Pancreas (tissue), 10 donors: Measurements from ENCODE around the gene CELF2. TPM values are rescaled to one million over a fixed set of nuclear protein-coding genes. Genes with fewer than 3 reads are reported as not detected.

Experiments
- ATAC-seq, 4 donors: fragments of 200-7000 bp; cut with Tn5 transposase; one replicate each; pipeline versions ENCODE4 v1.8.0 to v1.9.1; 2020; ENCODE audit warnings: mild to moderate bottlenecking in 4 of 4, moderate library complexity in 4 of 4
- DNase-seq, 6 donors: peaks; one replicate each; pipeline ENCODE4 v3.0.0-alpha.2; 2020
- FAIRE-seq: peaks from 2 replicates; lab custom pipeline; 2012; peaks lifted over from hg19 to GRCh38; lab: Jason Lieb, UNC
- H3K27ac ChIP-seq, 4 donors: fragments of 200-600 bp; sonication (generic); 1 replicate in 3 of 4; 2 replicates in 1 of 4; pipeline versions ENCODE4 v1.5.0 to v1.8.0; 2020
- H3K27me3 ChIP-seq, 4 donors: fragments of 200-600 bp; one replicate each; pipeline ENCODE4 v1.8.0; 2021
- H3K36me3 ChIP-seq, 3 donors: fragments of 200-600 bp; sonication (generic) in 1 of 3; one replicate each; pipeline versions ENCODE4 v1.5.0 to v1.8.0; 2020 to 2021
- H3K4me1 ChIP-seq, 3 donors: fragments of 200-600 bp; one replicate each; pipeline ENCODE4 v1.8.0; 2021
- H3K4me3 ChIP-seq, 4 donors: fragments of 200-600 bp; sonication (generic) in 2 of 4; one replicate each; pipeline versions ENCODE4 v1.5.0 to v1.8.0; 2020 to 2021
- H3K9me3 ChIP-seq, 4 donors: fragments of 200-600 bp; one replicate each; pipeline ENCODE4 v1.8.0; 2021
- CTCF ChIP-seq, 4 donors: fragments of 200-600 bp; sonication (generic) in 3 of 4; IDR thresholded peaks; one replicate each; pipeline versions ENCODE4 v1.5.0 to v1.8.0; 2021; ENCODE audit warnings: antibody characterized with exemption in 4 of 4
- WGBS, 2 donors: extraction: QIAGEN DNeasy Blood & Tissue Kit; methylation state at CpG; one replicate each; pipeline ENCODE4 v1.1.7; 2013; 5-methylcytosine and 5-hydroxymethylcytosine counted together
- intact Hi-C, 3 donors: fragments of 100-400 bp; cut with DNase I; formaldehyde crosslinking; loops; one replicate each; pipeline versions ENCODE4 v1.11.1 to v1.14.2; 2022
- polyA plus RNA-seq, 2 donors: library from polyadenylated mRNA; stranded (reverse); fragments of 200-250 nt; gene quantifications; one replicate each; pipeline ENCODE4 v1.2.3, GENCODE V29; 2013
- total RNA-seq, 6 donors: library from RNA; stranded (reverse); fragmentation: NEBNext Ultra II Directional in 4 of 6; extraction: Animal tissue kit (Norgen Biotek cat#: 25700) in 4 of 6; gene quantifications; one replicate each; pipeline versions ENCODE4 v1.2.1 to v1.2.4, GENCODE V29; 2021 to 2023
- donor health status: healthy with polysubstance abuse.
- donor health status: DM: no; HTN: no; CAD: no; lungs with moderate emphysema.
- donor health status: DM: no; HTN: no; CAD: no.
- donor health status: control.
- donor health status: control.
- donor health status: Bipolar disorder and iron deficiency.
- donor health status: DM: yes; HTN: yes; CAD: no.
- donor health status: DM: no; HTN: no; CAD: no.
- donor health status: DM: no; HTN: no; CAD: no.
- donor health status: DM: yes; HTN: yes; CAD: no.

The CELF2 gene
- total and polyA plus RNA-seq, 8 donors, result 1.2 to 11.7 (median 2.2) TPM

GRCh38 chr10:11236234-11236633 is 218.6 kb downstream of the CELF2 start:
- no peak for TF ChIP-seq CTCF (IDR thresholded peaks at IDR 0.05)
- no peak overlapping the region for H3K27ac ChIP-seq
- H3K36me3 ChIP-seq, result no peaks in the 10 kb centered on the region
- no peak for ATAC-seq
- no peak for FAIRE-seq
- no peak for DNase-seq
- H3K4me3 ChIP-seq, result no peak overlapping the region
- intact Hi-C loops, result no loop called here
- H3K9me3 ChIP-seq, result no peaks in the 10 kb centered on the region
- WGBS, 2 donors, result 37 to 39% methylated on average over 2 of the region's 2 CpGs
- H3K27me3 ChIP-seq, result no peaks in the 10 kb centered on the region
- H3K4me1 ChIP-seq, result no peaks in the 10 kb centered on the region

GRCh38 chr10:11237571-11237970 is 219.9 kb downstream of the CELF2 start:
- WGBS, 2 donors, result 69 to 79% methylated on average over 7 of the region's 7 CpGs
- Histone ChIP-seq H3K4me3 (no peak overlapping the region), H3K9me3 (no peaks in the 10 kb centered on the region), H3K36me3 (no peaks in the 10 kb centered on the region), H3K4me1 (no peaks in the 10 kb centered on the region), H3K27ac (no peak overlapping the region), H3K27me3 (no peaks in the 10 kb centered on the region)
- DNase-seq (no peak), ATAC-seq (no peak), FAIRE-seq (no peak)
- TF ChIP-seq CTCF (IDR thresholded peaks at IDR 0.05), result no peak
- intact Hi-C loops, result no loop called here

- TF ChIP-seq CTCF (IDR thresholded peaks at IDR 0.05), result no peak
- H3K4me1 ChIP-seq, result no peaks in the 10 kb centered on the region
- H3K27me3 ChIP-seq, result no peaks in the 10 kb centered on the region
- WGBS, 2 donors, result 34 to 38% methylated on average over 4 of the region's 4 CpGs
- no peak overlapping the region for H3K27ac ChIP-seq
- DNase-seq, result no peak
- no peak for ATAC-seq
- H3K9me3 ChIP-seq, result no peaks in the 10 kb centered on the region
- FAIRE-seq, result no peak
- no peaks in the 10 kb centered on the region for H3K36me3 ChIP-seq
- no peak overlapping the region for H3K4me3 ChIP-seq
- intact Hi-C loops, result no loop called here
Observed at GRCh38 chr10:11238893-11239292, 221.2 kb downstream of the CELF2 start.

DNA sequence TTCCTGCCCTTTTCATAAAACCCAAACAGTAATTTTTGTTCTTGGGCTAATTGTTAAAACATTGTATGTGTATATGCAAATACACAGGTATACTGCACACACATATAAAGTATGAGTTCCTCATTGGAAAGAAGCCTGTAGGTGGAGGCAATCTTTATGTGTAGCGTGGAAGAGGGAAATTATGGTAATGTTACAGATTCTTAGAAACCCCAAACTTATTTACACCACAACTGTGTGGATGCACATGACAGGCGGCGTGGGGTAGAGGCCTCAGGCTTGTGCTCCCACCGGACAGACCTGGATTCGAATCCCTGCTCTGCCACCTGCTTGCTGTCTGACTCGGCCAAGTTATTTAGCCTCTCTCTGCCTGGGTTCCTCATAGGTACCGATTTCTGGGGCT is 223.0 kb downstream of the CELF2 start:
- Histone ChIP-seq H3K4me1 (no peaks in the 10 kb centered on the region), H3K4me3 (no peak overlapping the region), H3K9me3 (no peaks in the 10 kb centered on the region), H3K27ac (no peak overlapping the region), H3K36me3 (no peaks in the 10 kb centered on the region), H3K27me3 (no peaks in the 10 kb centered on the region)
- WGBS, 2 donors, result 85 to 92% methylated on average over 7 of the region's 7 CpGs
- no peak for DNase-seq
- FAIRE-seq, result no peak
- intact Hi-C loops, result no loop called here
- no peak for TF ChIP-seq CTCF (IDR thresholded peaks at IDR 0.05)
- ATAC-seq, result no peak

- 78 to 82% methylated on average over 25 of the region's 25 CpGs for WGBS, 2 donors
- no peak overlapping the region for H3K27ac ChIP-seq
- no peaks in the 10 kb centered on the region for H3K4me1 ChIP-seq
- no peak overlapping the region for H3K4me3 ChIP-seq
- TF ChIP-seq CTCF (IDR thresholded peaks at IDR 0.05), result no peak
- no peaks in the 10 kb centered on the region for H3K27me3 ChIP-seq
- ATAC-seq (peak in 3 of 4 donors; percentile 59 to 70 (median 61)), DNase-seq (no peak), FAIRE-seq (no peak)
- intact Hi-C loops, result no loop called here
- no peaks in the 10 kb centered on the region for H3K9me3 ChIP-seq
- H3K36me3 ChIP-seq, result no peaks in the 10 kb centered on the region
Observed at GRCh38 chr10:11242443-11243387, 225.0 kb downstream of the CELF2 start.
